ENCODE measurements around the gene GREB1L. TPM values are rescaled to one million over a fixed set of nuclear protein-coding genes. Genes with fewer than 3 reads are reported as not detected.

The GREB1L gene
- polyA plus RNA-seq, 1 of the 3 experiments (the other 2 are of a cell fraction) = under 0.01 TPM

GRCh38 chr18:21483051-21483450 is 241.0 kb downstream of the GREB1L start:
- H3K4me2 ChIP-seq = no peak overlapping the region
- ChIA-PET CTCF (interaction anchor here (1.0 kb wide), 1 partner anchor 288 kb away, joined by 3 read pairs; no protein-coding TSS in a partner anchor), POLR2A (no interaction called here)
- H4K20me1 ChIP-seq (ENCODE audit: insufficient read depth) = no peaks in the 10 kb centered on the region
- no peaks in the 10 kb centered on the region for H3K27me3 ChIP-seq (ENCODE audit: insufficient read depth)
- H3K79me2 ChIP-seq (ENCODE audit: insufficient read depth) = no peaks in the 10 kb centered on the region
- no peaks in the 10 kb centered on the region for H3K9me3 ChIP-seq
- no peak overlapping the region for H2AFZ ChIP-seq (ENCODE audit: low read depth)
- no peak for DNase-seq
- H3K27ac ChIP-seq (ENCODE audit: low read depth in 2 of 2, low read length in 1 of 2) = no peak overlapping the region
- no peaks in the 10 kb centered on the region for H3K9me2 ChIP-seq
- 64% methylated on average over 5 of the region's 5 CpGs for WGBS (ENCODE audit: low lambda C conversion rate)
- no peaks in the 10 kb centered on the region for H3F3A ChIP-seq (replicated peaks; ENCODE audit: insufficient read depth)
- no peak overlapping the region for H3K9ac ChIP-seq
- H3K4me3 ChIP-seq (ENCODE audit: low read depth in 2 of 2, low read length in 1 of 2) = no peak overlapping the region
- H3K4me1 ChIP-seq (ENCODE audit: control insufficient read depth in 1 of 2, insufficient read depth in 2 of 2, low read depth in 1 of 2, low read length in 1 of 2) = peaks cover 0 to 9% of the 10 kb centered on the region in 2 experiments; a peak in 1 of 4 replicates
- TF ChIP-seq SIN3A (IDR thresholded peaks at IDR 0.05; ENCODE audit: borderline replicate concordance, low read depth, low read length) = no peak
- TF ChIP-seq MEF2A (IDR thresholded peaks at IDR 0.05; ENCODE audit: borderline replicate concordance, low read depth) = no peak
- no peak for TF ChIP-seq CTCF (IDR thresholded peaks at IDR 0.05)
- TF ChIP-seq FOXM1 (IDR thresholded peaks at IDR 0.05; ENCODE audit: low read depth) = no peak
- TF ChIP-seq ELF1 (IDR thresholded peaks at IDR 0.05) = no peak
- TF ChIP-seq IRF3 (IDR thresholded peaks at IDR 0.05; ENCODE audit: low read depth, low read length) = no peak
- no peak for TF ChIP-seq RXRA (IDR thresholded peaks at IDR 0.05; ENCODE audit: borderline replicate concordance, low read depth)
- no peaks in the 10 kb centered on the region for H3K36me3 ChIP-seq (replicated peaks in 1 of 2; ENCODE audit: control insufficient read depth in 1 of 2, insufficient read depth in 2 of 2, low read length in 1 of 2)

- Histone ChIP-seq H3K4me1 (ENCODE audit: control insufficient read depth in 1 of 2, insufficient read depth in 2 of 2, low read depth in 1 of 2, low read length in 1 of 2) (peaks cover 2 to 9% of the 10 kb centered on the region in 2 experiments; a peak in 2 of 4 replicates), H3K27ac (ENCODE audit: low read depth in 2 of 2, low read length in 1 of 2) (no peak overlapping the region), H3K4me2 (no peak overlapping the region), H3K9ac (no peak overlapping the region), H3K36me3 (replicated peaks in 1 of 2; ENCODE audit: control insufficient read depth in 1 of 2, insufficient read depth in 2 of 2, low read length in 1 of 2) (no peaks in the 10 kb centered on the region), H3K9me3 (no peaks in the 10 kb centered on the region), H4K20me1 (ENCODE audit: insufficient read depth) (no peaks in the 10 kb centered on the region), H3K4me3 (ENCODE audit: low read depth in 2 of 2, low read length in 1 of 2) (no peak overlapping the region), H3F3A (replicated peaks; ENCODE audit: insufficient read depth) (no peaks in the 10 kb centered on the region), H3K27me3 (ENCODE audit: insufficient read depth) (no peaks in the 10 kb centered on the region), H2AFZ (ENCODE audit: low read depth) (peak overlapping the region; percentile 27; the same call in 1 of the 2 replicates), H3K79me2 (ENCODE audit: insufficient read depth) (no peaks in the 10 kb centered on the region), H3K9me2 (no peaks in the 10 kb centered on the region)
- CTCF ChIA-PET = interaction anchor here (1.2 kb wide), 1 partner anchor 116 kb away, joined by 4 read pairs; the partner anchor contains the start of gene ESCO1
- TF ChIP-seq MAX (IDR thresholded peaks at IDR 0.05; ENCODE audit: low read depth) (no peak), POLR2AphosphoS5 (IDR thresholded peaks at IDR 0.05; ENCODE audit: low read depth, low read length) (no peak), FOXJ3 (CRISPR knock-in tag; IDR thresholded peaks at IDR 0.05) (no peak), FOXM1 (IDR thresholded peaks at IDR 0.05; ENCODE audit: low read depth) (no peak), NRF1 (IDR thresholded peaks at IDR 0.05; ENCODE audit: low read depth, low read length) (no peak), IRF3 (IDR thresholded peaks at IDR 0.05; ENCODE audit: low read depth, low read length) (no peak), FOSL2 (IDR thresholded peaks at IDR 0.05; ENCODE audit: borderline replicate concordance, low read depth) (no peak), ELF1 (IDR thresholded peaks at IDR 0.05) (no peak), SIN3A (IDR thresholded peaks at IDR 0.05; ENCODE audit: borderline replicate concordance, low read depth, low read length) (no peak), YY1 (IDR thresholded peaks at IDR 0.05; ENCODE audit: low read depth) (no peak), JUND (IDR thresholded peaks at IDR 0.05) (no peak)
- no peak for DNase-seq
- 62% methylated on average over 7 of the region's 7 CpGs for WGBS (ENCODE audit: low lambda C conversion rate)
- POLR2A ChIA-PET = no interaction called here
These were observed 243.0 kb downstream of the GREB1L start for GRCh38 chr18:21484851-21485636.

Measured in SK-N-SH (cell line).